GM18520 (cell line): Measurements from ENCODE around the gene DUSP12.

Source experiments
- ATAC-seq: cut with Tn5 transposase; IDR thresholded peaks from one replicate; pipeline ENCODE4 v1.9.1; 2021; ENCODE audit not compliant: unreplicated experiment

The DUSP12 gene

DNA sequence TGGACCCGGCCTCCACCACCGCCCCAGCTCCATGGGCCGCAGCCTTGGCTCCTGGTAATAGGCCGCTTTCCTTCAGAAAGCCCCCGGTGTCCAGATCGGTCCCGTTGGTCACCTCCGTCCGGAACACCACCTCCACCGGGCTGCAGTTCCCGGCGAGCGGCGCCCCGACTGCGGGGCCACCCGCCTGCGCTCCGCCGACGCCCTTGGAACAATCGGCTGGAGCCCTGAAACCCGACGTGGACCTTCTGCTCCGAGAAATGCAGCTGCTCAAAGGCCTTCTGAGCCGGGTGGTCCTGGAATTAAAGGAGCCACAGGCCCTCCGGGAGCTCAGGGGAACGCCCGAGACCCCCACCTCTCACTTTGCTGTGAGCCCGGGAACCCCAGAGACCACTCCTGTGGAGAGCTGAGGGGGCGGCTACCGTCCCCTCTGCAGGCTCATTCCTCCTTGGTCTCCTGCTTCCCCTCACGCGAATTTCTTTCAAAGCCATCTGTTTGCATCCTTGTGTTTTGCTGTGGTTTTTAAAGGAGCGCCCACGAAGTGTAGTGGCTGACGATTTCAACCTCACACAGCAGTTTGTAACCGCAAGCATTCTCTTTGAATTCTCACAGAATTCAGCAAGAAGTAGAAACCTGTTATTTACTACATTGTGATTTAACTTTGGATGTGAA is 22.2 kb upstream of the DUSP12 start:
- ATAC-seq = peak; percentile 17

DNA sequence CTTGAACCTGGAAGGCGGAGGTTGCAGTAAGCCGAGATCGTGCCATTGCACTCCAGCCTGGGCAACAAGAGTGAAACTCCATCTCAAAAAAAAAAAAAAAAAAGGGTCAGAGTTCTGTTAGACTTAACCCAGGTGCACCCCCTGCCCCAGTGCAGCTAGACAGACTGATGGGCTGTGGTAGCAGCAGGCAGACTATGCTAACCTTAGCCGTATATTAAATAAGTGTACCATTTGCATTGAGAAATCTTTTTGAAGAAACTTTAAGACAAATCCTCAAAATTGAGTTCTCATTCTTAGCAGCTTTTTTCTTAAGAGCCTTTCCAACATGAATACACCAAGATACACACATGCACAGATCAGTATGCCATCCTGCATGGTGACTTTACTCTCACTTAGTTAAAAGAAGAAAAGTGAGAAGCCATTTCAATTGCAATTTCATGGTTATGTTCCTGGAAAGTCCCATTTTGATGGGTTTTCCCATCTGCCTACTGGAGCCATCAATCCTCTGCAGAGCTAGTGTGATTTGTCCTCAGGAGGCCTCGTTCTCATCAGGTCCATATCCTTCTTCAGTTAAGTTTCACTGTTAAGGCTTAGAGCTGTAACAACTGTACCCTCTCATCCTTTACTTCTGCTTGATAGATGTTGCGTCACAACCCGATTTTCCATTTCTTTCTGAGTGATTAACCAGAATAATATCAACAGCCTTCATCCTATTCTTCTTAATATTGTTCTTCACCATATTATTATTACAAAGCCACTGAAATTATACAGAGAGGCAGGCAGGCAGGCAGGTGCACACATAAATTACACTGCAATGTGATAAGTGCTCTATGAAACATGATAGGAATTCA is 21.0 kb upstream of the DUSP12 start:
- no peak for ATAC-seq

DNA sequence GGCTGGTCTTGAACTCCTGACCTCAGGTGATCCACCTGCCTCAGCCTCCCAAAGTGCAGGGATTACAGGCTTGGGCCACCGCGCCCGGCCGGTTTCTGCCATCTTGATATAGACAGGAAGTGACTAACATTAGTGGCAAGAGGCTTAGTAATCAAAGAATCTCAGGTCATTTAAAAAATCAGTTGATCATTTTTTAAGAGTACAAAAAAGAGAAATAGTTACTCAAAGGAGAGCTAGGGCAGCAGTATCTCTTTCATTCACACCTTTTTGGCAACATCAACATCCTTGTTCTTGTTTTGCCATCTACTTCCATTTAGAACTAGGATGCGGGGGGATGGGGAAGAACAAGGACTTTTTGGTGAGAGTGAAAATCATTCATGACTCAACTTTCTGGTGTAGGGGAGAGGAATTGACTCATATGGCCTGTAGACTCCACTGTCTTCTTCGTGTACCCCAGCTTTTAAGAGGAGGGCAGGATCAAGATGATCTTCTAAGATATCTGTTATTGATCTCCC is 19.5 kb upstream of the DUSP12 start:
- no peak for ATAC-seq

DNA sequence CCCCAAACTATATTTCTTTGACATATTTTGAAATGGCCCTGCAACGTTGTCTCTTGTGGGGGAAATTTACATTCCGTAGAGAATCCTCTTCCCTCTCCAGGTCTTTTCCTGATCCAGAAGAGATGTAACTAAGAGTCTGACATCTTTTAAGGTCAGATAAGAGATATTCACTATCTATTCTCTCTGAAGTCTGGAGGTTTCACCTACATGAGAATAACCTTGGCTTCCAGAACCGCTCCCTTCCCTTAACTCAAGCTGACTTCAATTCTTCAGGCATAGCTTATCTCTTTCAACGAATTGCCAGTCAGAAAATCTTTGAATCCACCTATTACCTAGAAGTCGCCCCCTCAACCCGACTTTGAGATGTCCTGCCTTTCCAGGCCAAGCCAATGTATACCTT is 18.3 kb upstream of the DUSP12 start:
- no peak for ATAC-seq

DNA sequence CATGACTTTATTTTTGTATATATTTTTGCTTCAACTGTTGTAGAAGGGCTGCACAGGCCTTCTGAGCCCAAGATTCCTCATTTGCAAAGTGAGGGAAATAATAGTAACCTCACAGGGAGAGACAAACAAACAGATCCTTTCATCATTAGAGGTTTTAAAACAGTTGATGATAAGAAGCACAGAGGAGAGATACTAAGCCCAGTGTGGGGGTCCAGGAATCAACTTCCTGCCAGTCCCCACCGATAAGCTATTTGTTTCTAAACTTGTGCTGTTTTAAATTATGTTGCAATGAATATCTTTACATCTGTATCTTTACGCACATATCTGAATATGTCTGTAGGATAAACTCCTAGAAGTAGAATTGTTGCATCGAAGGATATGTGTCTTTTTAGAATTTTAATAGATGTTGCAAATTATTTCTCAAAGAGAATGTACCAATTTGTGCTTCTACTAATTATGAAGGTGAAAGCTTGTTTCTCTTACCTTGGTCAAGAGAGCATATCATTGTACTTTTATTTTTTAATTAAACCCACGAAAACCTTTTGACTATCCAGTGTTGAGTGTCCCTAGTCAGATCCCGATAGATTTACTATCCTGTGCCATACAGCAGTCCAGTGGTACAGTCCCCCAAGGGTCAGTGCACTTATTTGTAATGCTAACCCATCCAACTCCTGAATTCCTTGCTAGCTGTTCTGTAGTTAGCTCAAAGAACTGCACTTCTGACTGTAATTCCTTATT is 17.4 kb upstream of the DUSP12 start:
- ATAC-seq = no peak

DNA sequence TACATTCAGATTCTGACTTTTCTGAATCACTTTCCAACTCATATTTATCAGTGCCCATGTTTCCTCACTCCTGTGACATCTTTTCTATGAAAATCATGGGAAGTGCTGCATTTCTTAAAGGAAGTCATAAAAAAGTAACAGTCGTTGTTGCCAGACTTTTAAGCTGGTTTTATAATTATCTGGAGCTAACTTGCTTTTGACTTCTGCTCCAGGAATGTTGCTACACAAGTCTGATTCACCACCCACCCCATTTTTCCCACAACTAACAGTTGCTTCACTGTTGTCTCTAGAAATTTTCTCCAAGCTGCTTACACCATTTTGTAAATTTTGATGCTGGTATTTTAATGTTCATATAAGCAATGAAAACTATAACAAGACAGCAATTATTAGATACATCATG is 16.1 kb upstream of the DUSP12 start:
- ATAC-seq = no peak

DNA sequence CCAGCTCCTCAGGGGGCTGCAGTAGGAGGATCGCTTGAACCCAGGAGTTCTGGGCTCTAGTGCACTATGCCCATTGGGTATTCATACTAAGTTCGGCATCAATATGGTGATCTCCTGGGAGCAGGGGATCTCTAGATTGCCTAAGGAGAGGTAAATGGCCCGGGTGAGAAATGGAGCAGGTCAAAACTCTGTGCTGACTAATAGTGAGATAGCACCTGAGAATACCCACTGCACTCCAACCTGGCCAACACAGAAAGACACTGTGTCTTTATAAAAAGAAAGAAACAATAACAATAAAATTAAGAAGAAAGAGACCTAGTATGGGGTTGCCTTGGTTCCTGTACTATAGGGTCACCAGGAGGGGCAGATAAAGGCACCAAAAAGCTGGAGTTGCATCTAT is 13.7 kb upstream of the DUSP12 start:
- no peak for ATAC-seq

DNA sequence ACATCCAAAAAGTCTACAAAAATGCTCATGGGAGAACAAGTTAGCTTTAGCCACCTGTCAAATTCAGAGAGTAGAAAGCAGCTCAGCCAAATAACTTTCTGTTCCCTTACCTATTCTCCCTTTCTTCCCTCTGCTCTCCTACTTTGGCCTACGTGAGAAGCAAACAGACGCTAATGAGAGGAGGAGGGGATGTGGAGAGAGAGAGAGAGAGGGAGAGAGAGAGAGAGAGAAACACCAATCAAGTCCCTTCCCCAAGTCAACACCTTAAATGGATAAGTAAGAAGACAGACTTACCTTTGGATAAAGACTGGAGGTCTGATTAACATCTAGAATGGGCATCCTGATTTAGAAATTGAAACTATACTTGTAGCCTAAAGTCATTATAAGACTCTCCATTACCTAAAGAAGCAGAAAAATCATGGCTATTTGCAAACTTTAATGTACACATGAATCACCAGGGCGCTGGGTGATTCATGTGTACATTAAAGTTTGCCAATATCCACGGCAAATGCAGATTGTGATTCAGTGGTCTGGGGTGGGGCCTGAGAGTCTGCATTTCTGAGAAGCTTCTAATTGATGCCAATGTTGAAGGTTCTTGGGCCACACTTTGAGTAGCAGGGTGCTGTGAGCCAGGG is 13.1 kb upstream of the DUSP12 start:
- ATAC-seq = no peak

DNA sequence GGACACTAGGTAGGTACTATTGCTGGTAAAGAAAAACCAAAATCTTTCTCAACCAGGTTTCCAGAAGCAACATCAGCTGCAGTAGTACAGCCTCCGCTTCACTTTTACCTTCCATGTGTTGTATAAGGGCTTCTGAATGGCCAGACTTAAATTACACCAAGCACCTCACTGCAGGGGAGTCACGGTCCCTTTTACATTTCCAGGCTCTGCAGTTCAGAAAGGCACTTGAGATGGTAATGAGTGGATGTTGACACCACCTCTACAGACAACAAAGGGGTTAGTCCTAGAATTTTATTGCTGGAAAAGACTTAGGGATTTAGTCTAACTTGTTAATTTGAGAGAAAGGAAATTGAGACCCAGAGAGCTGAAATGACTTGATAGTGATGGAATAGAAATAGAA is 12.0 kb upstream of the DUSP12 start:
- no peak for ATAC-seq

DNA sequence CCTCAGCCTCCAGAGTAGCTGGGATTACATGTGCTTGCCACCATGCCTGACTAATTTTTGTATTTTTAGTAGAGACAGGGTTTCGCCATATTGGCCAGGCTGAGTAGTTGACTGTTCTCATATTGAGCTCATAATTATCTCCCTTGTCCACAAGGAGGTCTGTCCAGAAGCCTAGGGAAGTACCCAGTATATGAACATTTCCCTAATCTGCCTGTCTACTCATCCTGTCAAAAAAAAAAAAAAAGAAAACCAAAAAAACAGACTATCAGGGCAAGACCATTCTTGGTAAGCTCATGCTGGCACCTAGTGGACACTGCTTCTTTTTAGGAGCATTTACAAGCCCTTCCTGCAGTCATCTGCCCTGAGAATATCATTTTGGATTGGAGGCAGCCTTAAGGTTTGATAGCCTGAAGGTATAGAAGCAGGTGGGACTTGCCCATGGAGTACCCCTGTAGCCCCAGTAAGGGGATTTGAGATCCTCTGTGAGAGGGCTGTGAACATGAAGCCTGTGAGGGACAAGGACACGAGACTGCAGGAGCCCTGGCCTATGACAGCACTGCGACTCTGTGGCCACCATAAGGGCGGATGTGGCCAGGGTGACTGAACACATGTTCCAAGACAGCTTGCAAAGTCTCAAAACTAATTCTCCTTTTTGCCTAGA is 10.8 kb upstream of the DUSP12 start:
- peak; percentile 47 for ATAC-seq

DNA sequence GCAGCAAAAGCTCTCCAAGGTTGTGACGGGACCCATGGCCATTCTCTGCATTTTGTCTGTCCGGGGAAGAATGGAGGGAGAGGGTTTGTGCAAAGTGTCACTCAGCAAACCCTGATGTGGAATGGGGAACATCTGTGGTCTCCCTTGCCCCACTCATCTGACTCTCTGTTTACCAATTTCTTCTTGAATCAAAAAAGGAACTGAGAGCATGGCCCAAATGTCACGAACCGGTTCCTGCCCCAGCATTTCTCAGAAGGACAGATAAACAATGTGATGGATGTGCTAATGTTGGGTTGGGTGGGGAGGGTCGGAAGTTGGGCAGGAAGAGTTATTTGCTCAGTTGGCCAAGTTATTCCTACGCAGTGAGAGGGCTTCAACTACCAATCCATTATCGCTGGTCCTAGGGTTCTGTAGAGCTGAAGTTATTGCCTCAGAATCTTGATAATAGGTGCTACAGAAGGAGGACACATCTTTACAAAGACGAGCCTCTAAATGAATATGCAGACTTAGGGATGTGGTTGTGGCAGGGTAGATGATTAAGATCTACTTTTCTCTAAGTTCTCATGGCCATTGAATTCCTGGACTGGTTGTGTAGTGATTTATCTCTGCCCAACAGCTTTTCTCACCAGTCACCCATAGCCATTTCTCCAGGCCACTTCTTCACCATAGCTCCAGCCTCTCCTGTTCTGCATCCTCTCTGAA is 9.6 kb upstream of the DUSP12 start:
- ATAC-seq = no peak

DNA sequence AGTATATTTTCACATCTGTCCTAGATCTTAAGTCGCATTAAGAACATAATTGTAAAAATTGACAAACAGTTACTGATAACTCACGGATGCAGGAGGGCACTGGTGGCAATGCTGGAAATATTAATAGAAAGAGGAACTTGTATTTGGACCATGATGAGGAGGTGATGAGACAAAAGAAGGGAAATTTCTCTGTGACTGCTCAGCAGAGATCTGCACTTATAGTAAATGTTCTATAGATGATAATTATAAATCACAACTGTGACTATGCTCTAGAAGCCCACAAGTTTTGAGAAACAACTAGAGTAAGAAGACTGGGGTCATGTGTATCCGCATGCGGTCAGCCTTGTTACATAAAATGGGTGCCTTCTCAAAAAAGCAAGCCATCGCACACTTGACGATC is 8.7 kb upstream of the DUSP12 start:
- ATAC-seq = no peak

DNA sequence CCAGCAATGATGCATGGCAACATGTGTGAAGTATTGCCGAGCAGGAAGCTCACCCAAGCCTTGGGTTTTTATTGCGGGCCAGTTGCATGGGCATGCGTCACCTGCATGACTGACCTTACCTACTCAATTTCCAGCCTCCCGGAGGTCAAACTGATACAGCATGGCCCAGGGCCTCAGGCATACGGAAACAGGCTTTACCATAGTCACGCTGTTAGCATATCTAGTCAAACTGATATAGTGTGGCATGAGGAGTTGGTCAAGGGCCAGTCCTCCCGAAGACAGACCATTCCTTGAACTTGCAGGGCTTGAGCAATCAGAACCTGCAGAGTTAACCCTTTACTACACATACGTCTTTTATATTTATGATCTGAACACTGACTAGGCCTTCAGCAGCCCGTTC is 6.4 kb upstream of the DUSP12 start:
- ATAC-seq = no peak

DNA sequence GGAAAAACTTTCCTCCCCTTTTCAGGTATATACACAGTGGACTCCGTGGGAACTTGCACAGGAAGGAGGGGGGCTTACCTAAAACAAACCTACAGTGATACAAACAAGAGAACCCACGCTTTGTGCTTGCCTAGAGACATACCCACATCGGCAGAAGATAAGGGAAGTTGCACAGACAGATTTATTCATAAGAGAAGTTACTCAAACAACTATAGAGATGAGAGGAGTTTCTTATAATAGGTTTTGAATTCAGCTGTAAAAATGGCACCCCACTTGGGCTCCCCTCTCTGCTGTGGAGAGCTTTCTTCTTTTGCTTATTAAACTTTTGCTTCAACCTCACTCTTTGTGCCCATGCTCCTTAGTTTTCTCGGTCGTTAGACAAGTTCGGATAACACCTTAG is 1.8 kb upstream of the DUSP12 start:
- ATAC-seq = no peak

DNA sequence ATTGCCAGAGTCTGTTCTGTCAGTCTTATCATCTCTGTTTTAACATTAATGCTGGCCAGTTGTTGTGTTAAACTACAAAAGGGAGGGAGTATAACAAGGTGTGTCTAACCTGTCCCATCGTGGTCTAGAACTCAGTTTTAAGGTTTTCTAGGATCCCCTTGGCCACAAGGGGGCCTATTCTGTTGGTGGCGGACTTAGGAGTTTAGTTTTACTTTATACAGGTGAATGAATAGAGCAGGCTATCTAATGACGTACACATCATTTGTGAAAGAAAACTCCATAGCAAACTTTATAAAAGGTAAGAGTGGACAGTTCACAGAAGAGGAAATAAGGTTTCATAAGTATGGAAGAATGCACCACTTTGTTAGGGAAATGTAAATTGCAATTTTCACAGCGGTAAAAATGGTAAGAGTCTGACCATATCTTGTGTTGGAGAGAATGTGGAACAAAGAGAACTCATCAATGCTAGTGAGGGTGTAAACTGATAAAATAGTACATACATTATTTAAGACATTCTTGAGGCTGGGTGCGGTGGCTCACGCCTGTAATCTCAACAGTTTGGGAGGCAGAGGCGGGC is 14.0 kb downstream of the DUSP12 start:
- no peak for ATAC-seq

DNA sequence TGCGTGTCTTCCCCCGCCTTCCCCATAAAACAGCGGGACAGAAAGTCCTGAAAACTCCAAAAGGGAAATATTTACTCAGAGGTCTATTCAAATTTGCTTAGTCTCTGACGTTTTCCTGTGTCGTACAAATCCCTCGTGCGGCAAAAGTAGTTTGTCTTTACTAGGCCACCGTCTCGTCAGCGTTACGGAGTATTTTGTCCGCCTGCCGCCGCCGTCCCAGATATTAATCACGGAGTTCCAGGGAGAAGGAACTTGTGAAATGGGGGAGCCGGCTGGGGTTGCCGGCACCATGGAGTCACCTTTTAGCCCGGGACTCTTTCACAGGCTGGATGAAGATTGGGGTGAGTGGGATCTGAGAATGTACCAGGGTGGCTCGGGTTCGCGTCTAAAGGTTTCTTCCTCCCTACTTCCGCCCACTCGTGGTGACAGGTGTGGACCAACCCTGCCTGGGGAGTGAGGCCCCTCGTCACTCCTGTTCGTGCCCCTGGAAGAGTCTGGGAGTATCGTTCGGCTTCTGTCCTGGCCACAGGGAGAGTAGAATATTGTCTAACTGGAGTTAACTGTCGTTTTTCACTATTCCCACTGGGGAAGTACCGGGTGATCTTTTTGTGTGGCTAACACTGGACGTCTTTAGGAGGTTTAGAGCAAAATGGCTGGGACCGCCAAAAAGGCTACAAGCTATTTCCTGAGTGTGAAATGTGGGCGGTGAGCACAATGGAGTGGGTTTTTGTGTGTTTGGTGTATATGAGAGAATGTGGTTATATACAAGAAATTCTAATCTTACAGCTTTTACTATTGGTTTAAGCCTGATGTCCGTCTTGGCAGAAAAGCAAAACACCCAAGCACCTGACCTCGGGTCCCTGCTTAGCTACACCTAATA is 16.8 kb downstream of the DUSP12 start, which contains the start of gene ATF6:
TSS of gene ATF6 (plus strand) at position 219 of the 880 bp plus-strand sequence. CDS start at position 260, 41 bp downstream.
- ATAC-seq = peak; percentile 48

DNA sequence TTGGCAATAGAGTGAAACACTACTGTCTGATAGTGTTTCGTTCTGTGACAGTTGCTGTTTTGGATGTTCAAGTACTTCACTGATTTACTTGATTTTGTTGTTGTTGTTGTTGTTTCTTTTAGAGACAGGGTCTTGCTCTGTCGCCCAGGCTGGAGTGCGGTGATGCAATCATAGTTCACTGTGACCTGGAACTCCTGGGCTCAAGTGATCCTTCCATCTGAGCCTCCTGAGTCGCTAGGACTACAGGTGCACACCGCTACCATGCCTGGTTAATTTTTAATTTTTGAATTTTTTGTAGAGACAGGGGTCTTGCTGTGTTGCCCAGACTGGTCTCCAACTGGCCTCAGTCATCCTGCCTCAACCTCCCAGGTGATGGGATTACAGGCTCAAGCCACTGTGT is 18.9 kb downstream of the DUSP12 start:
- no peak for ATAC-seq

DNA sequence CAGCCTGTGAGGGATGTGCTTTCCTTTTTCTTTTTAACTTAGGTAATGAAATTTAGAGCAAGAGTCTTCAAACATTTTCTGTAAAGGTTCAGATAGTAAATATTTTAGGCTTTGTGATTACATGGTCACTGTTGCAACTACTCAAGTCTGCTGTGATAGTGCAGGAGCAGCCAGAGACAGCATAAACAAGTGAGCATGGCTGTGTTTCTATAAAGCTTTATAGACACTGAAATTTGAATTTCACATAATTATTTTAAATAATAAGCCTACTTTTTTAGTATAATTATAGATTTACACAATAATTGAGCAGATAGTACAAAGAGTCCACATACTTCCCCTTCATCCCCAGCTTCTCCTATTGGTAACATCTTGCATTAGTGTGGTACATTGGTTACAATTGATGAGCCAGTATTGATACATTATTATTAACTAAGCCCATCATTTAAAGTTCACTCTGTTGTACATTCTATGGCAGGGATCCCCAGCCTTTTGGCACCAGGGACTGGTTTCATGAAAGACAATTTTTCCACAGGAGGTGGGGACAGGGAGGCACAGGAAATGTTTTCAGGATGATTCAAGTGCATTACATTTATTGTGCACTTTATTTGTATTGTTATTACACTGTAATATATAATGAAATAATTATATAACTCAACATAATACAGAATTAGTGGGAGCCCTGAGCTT is 19.5 kb downstream of the DUSP12 start:
- ATAC-seq = no peak
